Measurements from ENCODE around the gene SRSF1.
"Not testable (repeated sequence)": the region's sequence is repeated elsewhere in the genome, so short reads cannot be mapped to it uniquely, and the experiment has no call there.

The SRSF1 gene

GRCh38 chr17:57963149-57963511 lies 43.9 kb downstream of the SRSF1 start:
- DNase-seq, result no peak

- DNase-seq, result no peak
These were observed 44.5 kb downstream of the SRSF1 start for GRCh38 chr17:57962279-57963148.

GRCh38 chr17:57959929-57960328 lies 47.1 kb downstream of the SRSF1 start:
- no peak for DNase-seq

GRCh38 chr17:57958391-57958790 lies 48.7 kb downstream of the SRSF1 start:
- DNase-seq, result not testable (repeated sequence)

GRCh38 chr17:57957886-57958285 lies 49.2 kb downstream of the SRSF1 start:
- DNase-seq, result no peak

GRCh38 chr17:57957120-57957850 lies 49.8 kb downstream of the SRSF1 start:
- no peak for DNase-seq

- DNase-seq, result no peak
These were observed 50.5 kb downstream of the SRSF1 start for GRCh38 chr17:57956291-57957119.

- no peak for DNase-seq
These were observed 51.7 kb downstream of the SRSF1 start, which contains the start of gene CUEDC1 for GRCh38 chr17:57955183-57955931. Gene CUEDC1 (minus strand): TSS chr17:57955412. CDS start chr17:57885564, 69,848 bp downstream.

- DNase-seq, result peak; percentile 66
These were observed 52.5 kb downstream of the SRSF1 start for GRCh38 chr17:57954397-57955182.

GRCh38 chr17:57953705-57954396 lies 53.2 kb downstream of the SRSF1 start:
- DNase-seq, result no peak

Data from amniotic stem cell (primary cell).